GM23338 (cell line): Measurements from ENCODE around the gene RHOBTB3. TPM values are rescaled to one million over a fixed set of nuclear protein-coding genes. Genes with fewer than 3 reads are reported as not detected.

Experiments
- ATAC-seq: fragments of 200-7000 bp; cut with Tn5 transposase; 3 replicates; pipeline ENCODE4 v1.9.1; 2020
- DNase-seq: peaks from one replicate; pipeline ENCODE4 v3.0.0-alpha.2; 2015; ENCODE audit warnings: low spot score
- H2AFZ ChIP-seq: fragments of 200-600 bp; sonication (generic); 2 replicates; pipeline ENCODE4 v1.8.0; 2016; ENCODE audit warnings: antibody characterized with exemption, mild to moderate bottlenecking, moderate library complexity
- H3F3A ChIP-seq: fragments of 200-600 bp; sonication (generic); replicated peaks from 2 replicates; pipeline ENCODE4 v1.8.0; 2017; ENCODE audit warnings: antibody characterized with exemption, mixed run types, low read depth
- H3K27ac ChIP-seq: fragments of 200-600 bp; sonication (generic); 2 replicates; pipeline ENCODE4 v1.6.1; 2016; ENCODE audit warnings: low read depth
- H3K27me3 ChIP-seq: fragments of 200-600 bp; sonication (generic); 2 replicates; pipeline ENCODE4 v1.8.0; 2016; ENCODE audit warnings: mild to moderate bottlenecking, mixed run types, moderate library complexity; ENCODE audit not compliant: insufficient read depth
- H3K36me3 ChIP-seq: fragments of 200-600 bp; sonication (generic); 2 replicates; pipeline ENCODE4 v1.8.0; 2016; ENCODE audit warnings: mild to moderate bottlenecking; ENCODE audit not compliant: insufficient read depth
- H3K4me1 ChIP-seq: fragments of 200-600 bp; sonication (generic); 2 replicates; pipeline ENCODE4 v1.8.0; 2016; ENCODE audit warnings: mild to moderate bottlenecking, moderate library complexity; ENCODE audit not compliant: insufficient read depth
- H3K4me2 ChIP-seq: fragments of 200-600 bp; sonication (generic); 2 replicates; pipeline ENCODE4 v1.7.1; 2017; ENCODE audit warnings: mixed run types
- H3K4me3 ChIP-seq: fragments of 200-600 bp; sonication (generic); 2 replicates; pipeline ENCODE4 v1.6.1; 2016; ENCODE audit warnings: mixed run types
- H3K79me2 ChIP-seq: fragments of 200-600 bp; sonication (generic); replicated peaks from 2 replicates; pipeline ENCODE4 v1.8.0; 2017; ENCODE audit warnings: mild to moderate bottlenecking; ENCODE audit not compliant: insufficient read depth
- H3K9me2 ChIP-seq: fragments of 200-600 bp; sonication (generic); 2 replicates; pipeline ENCODE4 v1.8.0; 2017; ENCODE audit not compliant: insufficient read depth
- H4K20me1 ChIP-seq: fragments of 200-600 bp; sonication (generic); replicated peaks from 2 replicates; pipeline ENCODE4 v1.8.0; 2017; ENCODE audit warnings: mild to moderate bottlenecking; ENCODE audit not compliant: insufficient read depth
- H3K27ac Mint-ChIP-seq: 2 replicates; pipeline ENCODE4 v1.8.0; 2020; ENCODE audit warnings: inconsistent platforms, mild to moderate bottlenecking, moderate library complexity, mixed read lengths
- H3K27me3 Mint-ChIP-seq: 3 replicates; pipeline ENCODE4 v1.8.0; 2022; ENCODE audit warnings: low read depth, mild to moderate bottlenecking, moderate library complexity, mixed read lengths, inconsistent platforms; ENCODE audit not compliant: insufficient read depth, poor library complexity
- H3K36me3 Mint-ChIP-seq: 3 replicates; pipeline ENCODE4 v1.8.0; 2021; ENCODE audit warnings: low read depth, mild to moderate bottlenecking, inconsistent platforms, moderate library complexity, mixed read lengths
- H3K4me1 Mint-ChIP-seq: 3 replicates; pipeline ENCODE4 v1.8.0; 2020; ENCODE audit warnings: mild to moderate bottlenecking, inconsistent platforms, mixed read lengths
- H3K4me3 Mint-ChIP-seq: 3 replicates; pipeline ENCODE4 v1.8.0; 2021; ENCODE audit warnings: moderate library complexity, mild to moderate bottlenecking, inconsistent platforms, mixed read lengths
- H3K9me3 Mint-ChIP-seq: 3 replicates; pipeline ENCODE4 v1.8.0; 2020; ENCODE audit warnings: moderate library complexity, mild to moderate bottlenecking, inconsistent platforms, mixed read lengths
- CREB1 ChIP-seq: fragments of 250-450 bp; sonication (Bioruptor Pico); IDR thresholded peaks from 2 replicates; pipeline ENCODE4 v1.5.0; 2020; ENCODE audit warnings: low read depth, mild to moderate bottlenecking, moderate library complexity
- CTCF ChIP-seq, 2 experiments: fragments of 200-600 bp in 1 of 2; sonication (generic) in 1 of 2; conservative IDR thresholded peaks; 2 replicates each; pipeline versions ENCODE4 v1.5.1 to v1.6.1; 2016 to 2017; ENCODE audit warnings: antibody characterized with exemption in 2 of 2, low read depth in 2 of 2, mild to moderate bottlenecking in 2 of 2, moderate library complexity in 1 of 2
- ETS1 ChIP-seq: IDR thresholded peaks from 2 replicates; pipeline ENCODE4 v1.6.1; 2016; ENCODE audit warnings: antibody characterized with exemption
- EZH2 ChIP-seq: fragments of 200-600 bp; sonication (generic); IDR thresholded peaks from one replicate; pipeline ENCODE4 v1.8.0; 2017; ENCODE audit warnings: antibody characterized with exemption, mild to moderate bottlenecking, low read depth; ENCODE audit not compliant: unreplicated experiment
- EZH2phosphoT487 ChIP-seq: fragments of 200-600 bp; sonication (generic); IDR thresholded peaks from one replicate; pipeline ENCODE4 v1.8.1; 2018; ENCODE audit warnings: antibody characterized with exemption; ENCODE audit not compliant: unreplicated experiment
- JUNB ChIP-seq: IDR thresholded peaks from one replicate; pipeline ENCODE4 v1.6.1; 2016; ENCODE audit warnings: antibody characterized with exemption; ENCODE audit not compliant: unreplicated experiment
- NANOG ChIP-seq: IDR thresholded peaks from 2 replicates; pipeline ENCODE4 v1.6.1; 2016; ENCODE audit warnings: antibody characterized with exemption, borderline replicate concordance
- POLR2AphosphoS5 ChIP-seq: IDR thresholded peaks from 2 replicates; pipeline ENCODE4 v1.6.1; 2016; ENCODE audit warnings: antibody characterized with exemption, low read depth
- REST ChIP-seq: IDR thresholded peaks from one replicate; pipeline ENCODE4 v1.6.1; 2018; ENCODE audit warnings: antibody characterized with exemption; ENCODE audit not compliant: unreplicated experiment
- STAT1 ChIP-seq: IDR thresholded peaks from one replicate; pipeline ENCODE4 v1.6.1; 2016; ENCODE audit warnings: antibody characterized with exemption; ENCODE audit not compliant: unreplicated experiment
- ZNF114 ChIP-seq: fragments of 250-450 bp; sonication (Bioruptor Pico); IDR thresholded peaks from 2 replicates; pipeline ENCODE4 v1.5.0; 2020; ENCODE audit warnings: mild to moderate bottlenecking, moderate library complexity
- ZNF331 ChIP-seq: fragments of 250-450 bp; sonication (Bioruptor Pico); IDR thresholded peaks from 2 replicates; pipeline ENCODE4 v1.5.0; 2020; ENCODE audit warnings: low read depth, mild to moderate bottlenecking, moderate library complexity
- ZNF462 ChIP-seq: fragments of 250-450 bp; sonication (Bioruptor Pico); IDR thresholded peaks from 2 replicates; pipeline ENCODE4 v1.5.0; 2020; ENCODE audit warnings: mild to moderate bottlenecking, moderate library complexity
- polyA plus RNA-seq: library from polyadenylated mRNA; unstranded; fragments of >200 nt; fragmentation: Nextera tagmentation; extraction: Ambion mirVana; gene quantifications from 2 replicates; pipeline ENCODE4 v1.2.1, GENCODE V29; 2016
- total RNA-seq: library from RNA; depleted of rRNA; stranded (reverse); fragments of >200 nt; shearing (Covaris generic); gene quantifications from 2 replicates; pipeline ENCODE4 v1.2.3, GENCODE V29; 2014

Gene RHOBTB3
- total and polyA plus RNA-seq, 2 experiments from 2014 or later: 10.0 to 13.4 TPM

GRCh38 chr5:95830226-95830625 lies 99.1 kb downstream of the RHOBTB3 start:
- no peaks in the 10 kb centered on the region for H3K9me3 Mint-ChIP-seq

More at GRCh38 chr5:95830226-95830625, 99.1 kb downstream of the RHOBTB3 start:
- no peaks in the 10 kb centered on the region for H3K27me3 Mint-ChIP-seq
- no peaks in the 10 kb centered on the region for H4K20me1 ChIP-seq
- H3K4me2 ChIP-seq: no peak overlapping the region
- H3K27ac Mint-ChIP-seq: no peak overlapping the region
- H3K4me1 Mint-ChIP-seq: peaks cover 6% of the 10 kb centered on the region
- no peaks in the 10 kb centered on the region for H3K9me2 ChIP-seq
- H3K36me3 ChIP-seq: no peaks in the 10 kb centered on the region
- no peak overlapping the region for H3K4me3 ChIP-seq
- DNase-seq: no peak
- no peaks in the 10 kb centered on the region for H3K79me2 ChIP-seq
- H3K4me3 Mint-ChIP-seq: no peak overlapping the region
- H3K27ac ChIP-seq: no peak overlapping the region
- H2AFZ ChIP-seq: no peak overlapping the region
- no peaks in the 10 kb centered on the region; the same call in 1 of the 2 replicates for H3K27me3 ChIP-seq
- TF ChIP-seq CTCF (conservative IDR thresholded peaks at IDR 0.05; ENCODE audit: low read depth in 2 of 2) (no peak), ZNF114 (CRISPR knock-in tag) (no peak), EZH2 (no peak), REST (no peak), STAT1 (no peak), ZNF462 (CRISPR knock-in tag) (no peak), ZNF331 (CRISPR knock-in tag) (no peak), CREB1 (CRISPR knock-in tag) (no peak), NANOG (no peak), ETS1 (no peak), JUNB (no peak), POLR2AphosphoS5 (no peak), EZH2phosphoT487 (no peak)
- H3F3A ChIP-seq: no peaks in the 10 kb centered on the region
- no peaks in the 10 kb centered on the region for H3K36me3 Mint-ChIP-seq
- ATAC-seq: no peak
- no peaks in the 10 kb centered on the region for H3K4me1 ChIP-seq
